Fibroblast of lung (primary cell): ENCODE measurements around the gene NKX3-2. TPM values are rescaled to one million over a fixed set of nuclear protein-coding genes. Genes with fewer than 3 reads are reported as not detected.

Experiments used
- DNase-seq, 2 donors: peaks; one replicate each; pipeline versions ENCODE4 v3.0.0 to v3.0.0-alpha.2; 2010; ENCODE audit warnings: low read depth in 2 of 2
- H2AFZ ChIP-seq: 2 replicates; pipeline ENCODE4 v1.5.1; 2012; ENCODE audit warnings: low read length, control low read depth, inconsistent platforms
- H3K27ac ChIP-seq: 2 replicates; pipeline ENCODE4 v1.5.1; 2011; ENCODE audit warnings: low read length, control low read depth; ENCODE audit not compliant: insufficient read depth
- H3K27me3 ChIP-seq: 2 replicates; pipeline ENCODE4 v1.5.1; 2011; ENCODE audit warnings: mild to moderate bottlenecking, low read length; ENCODE audit not compliant: control insufficient read depth, insufficient read depth
- H3K36me3 ChIP-seq: 2 replicates; pipeline ENCODE4 v1.5.1; 2011; ENCODE audit warnings: low read length; ENCODE audit not compliant: control insufficient read depth, insufficient read depth
- H3K4me1 ChIP-seq: 2 replicates; pipeline ENCODE4 v1.5.1; 2011; ENCODE audit warnings: low read length; ENCODE audit not compliant: control insufficient read depth, insufficient read depth; ENCODE audit errors: extremely low read depth
- H3K4me2 ChIP-seq: 2 replicates; pipeline ENCODE4 v1.5.1; 2011; ENCODE audit warnings: low read length, control low read depth; ENCODE audit not compliant: insufficient read depth; ENCODE audit errors: extremely low read depth
- H3K4me3 ChIP-seq, 4 experiments: fragments of 200-600 bp in 1 of 4; sonication (generic) in 1 of 4; replicated peaks in 1 of 4; 2 replicates each; pipeline ENCODE4 v1.5.1; 2011 to 2016; ENCODE audit warnings: low read length in 4 of 4, low read depth in 3 of 4, mild to moderate bottlenecking in 3 of 4, control low read depth in 2 of 4, inconsistent platforms in 1 of 4, mixed read lengths in 1 of 4; ENCODE audit not compliant: insufficient read depth in 1 of 4; ENCODE audit errors: control extremely low read depth in 1 of 4
- H3K79me2 ChIP-seq: 2 replicates; pipeline ENCODE4 v1.5.1; 2012; ENCODE audit warnings: mild to moderate bottlenecking, low read length, inconsistent platforms; ENCODE audit not compliant: control insufficient read depth, insufficient read depth
- H3K9ac ChIP-seq: 2 replicates; pipeline ENCODE4 v1.5.1; 2011; ENCODE audit warnings: mild to moderate bottlenecking, low read length, control low read depth; ENCODE audit not compliant: insufficient read depth
- H3K9me3 ChIP-seq: 2 replicates; pipeline ENCODE4 v1.5.1; 2012; ENCODE audit warnings: low read depth, low read length; ENCODE audit not compliant: control insufficient read depth, insufficient read depth
- H4K20me1 ChIP-seq: 2 replicates; pipeline ENCODE4 v1.5.1; 2011; ENCODE audit warnings: low read length; ENCODE audit not compliant: control insufficient read depth, insufficient read depth; ENCODE audit errors: extremely low read depth
- CTCF ChIP-seq, 2 donors: IDR thresholded peaks in 1 of 2; conservative IDR thresholded peaks in 1 of 2; 1 replicate in 1 of 2; 2 replicates in 1 of 2; pipeline ENCODE4 v1.5.1; 2011 to 2012; ENCODE audit warnings: low read length in 2 of 2, control low read depth in 1 of 2, inconsistent platforms in 1 of 2, low read depth in 1 of 2, mild to moderate bottlenecking in 1 of 2
- EZH2 ChIP-seq: IDR thresholded peaks from 2 replicates; pipeline ENCODE4 v1.5.1; 2012; ENCODE audit warnings: low read length, control low read depth, mild to moderate bottlenecking; ENCODE audit errors: missing control alignments
- polyA plus RNA-seq, 2 donors: library from polyadenylated mRNA; depleted of rRNA in 1 of 2; stranded (reverse) in 1 of 2; unstranded in 1 of 2; fragments of >200 nt; gene quantifications; 2 replicates each; pipeline ENCODE4 v1.2.1, GENCODE V29; 2011 to 2012; ENCODE audit warnings: missing spikeins in 1 of 2
- total RNA-seq: library from RNA; depleted of rRNA; stranded (reverse); fragments of >200 nt; gene quantifications from 2 replicates; pipeline ENCODE4 v1.2.1, GENCODE V29; 2014

NKX3-2 gene
- total and polyA plus RNA-seq, 2 donors (not counting 1 experiment from before 2014, with no cell fraction given), result 0.24 to 1.3 TPM

- DNase-seq, result no peak
- Histone ChIP-seq H3K9ac (no peak overlapping the region), H3K4me3 (no peak overlapping the region), H3K4me1 (no peaks in the 10 kb centered on the region), H2AFZ (no peak overlapping the region), H3K4me2 (no peak overlapping the region), H3K79me2 (no peaks in the 10 kb centered on the region), H3K36me3 (peaks cover 3% of the 10 kb centered on the region), H4K20me1 (no peaks in the 10 kb centered on the region), H3K27me3 (no peaks in the 10 kb centered on the region), H3K9me3 (no peaks in the 10 kb centered on the region), H3K27ac (no peak overlapping the region)
- TF ChIP-seq CTCF (conservative IDR thresholded peaks at IDR 0.05 in 1 of 2, IDR thresholded peaks at IDR 0.05 in 1 of 2; ENCODE audit: low read depth in 1 of 2, low read length in 2 of 2), result no peak
Observed at GRCh38 chr4:13577660-13578059, 33.4 kb upstream of the NKX3-2 start.

GRCh38 chr4:13570916-13571315 is 26.6 kb upstream of the NKX3-2 start:
- Histone ChIP-seq H3K79me2 (no peaks in the 10 kb centered on the region), H3K4me1 (no peaks in the 10 kb centered on the region), H3K9ac (no peak overlapping the region), H4K20me1 (no peaks in the 10 kb centered on the region), H3K9me3 (no peaks in the 10 kb centered on the region), H3K36me3 (peaks cover 6% of the 10 kb centered on the region), H2AFZ (no peak overlapping the region), H3K4me2 (no peak overlapping the region), H3K27me3 (no peaks in the 10 kb centered on the region), H3K27ac (no peak overlapping the region), H3K4me3 (no peak overlapping the region)
- DNase-seq, result peak in 1 of 2 donors; percentile 37
- TF ChIP-seq EZH2 (no peak), CTCF (conservative IDR thresholded peaks at IDR 0.05 in 1 of 2, IDR thresholded peaks at IDR 0.05 in 1 of 2; ENCODE audit: low read depth in 1 of 2, low read length in 2 of 2) (no peak)

DNA sequence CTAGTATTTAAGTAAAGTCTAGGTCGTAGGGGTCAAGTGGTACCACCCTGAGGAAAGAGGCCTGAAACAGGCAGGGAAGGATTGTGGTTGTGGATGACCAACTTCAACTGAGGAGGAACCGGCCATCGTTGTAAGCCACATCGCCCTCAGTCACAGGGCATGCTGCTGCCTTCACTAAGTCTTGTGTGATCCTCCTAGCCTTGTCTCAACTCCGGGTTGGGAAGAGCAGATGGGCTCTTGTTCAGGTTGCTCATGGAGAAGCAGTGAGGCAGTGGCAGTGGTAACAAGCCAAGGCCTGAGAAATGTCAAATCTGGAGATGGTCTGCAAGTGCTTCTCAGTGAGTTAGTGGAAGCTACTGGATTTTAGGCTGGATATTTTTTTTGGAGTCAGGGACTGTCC is 22.8 kb upstream of the NKX3-2 start:
- no peaks in the 10 kb centered on the region for H3K9me3 ChIP-seq
- no peak overlapping the region for H3K4me3 ChIP-seq
- H3K4me2 ChIP-seq, result no peak overlapping the region
- H3K9ac ChIP-seq, result no peak overlapping the region
- no peaks in the 10 kb centered on the region for H3K4me1 ChIP-seq
- H3K79me2 ChIP-seq, result no peaks in the 10 kb centered on the region
- no peaks in the 10 kb centered on the region for H4K20me1 ChIP-seq
- no peak overlapping the region for H2AFZ ChIP-seq
- peaks cover 6% of the 10 kb centered on the region for H3K36me3 ChIP-seq
- no peak for DNase-seq
- H3K27me3 ChIP-seq, result no peaks in the 10 kb centered on the region
- H3K27ac ChIP-seq, result no peak overlapping the region
- no peak for TF ChIP-seq CTCF (conservative IDR thresholded peaks at IDR 0.05 in 1 of 2, IDR thresholded peaks at IDR 0.05 in 1 of 2; ENCODE audit: low read depth in 1 of 2, low read length in 2 of 2)
- TF ChIP-seq EZH2, result no peak
